GM12891 (cell line): Measurements from ENCODE around the gene LOXL3.

ENCODE experiments used
- POLR2A ChIP-seq: IDR thresholded peaks from 2 replicates; pipeline ENCODE4 v1.6.1; 2011; ENCODE audit warnings: low read depth, low read length, control low read depth
- POLR2AphosphoS5 ChIP-seq: IDR thresholded peaks from 2 replicates; pipeline ENCODE4 v1.6.1; 2011; ENCODE audit warnings: low read depth, low read length, control low read depth
- SPI1 ChIP-seq: IDR thresholded peaks from 2 replicates; pipeline ENCODE4 v1.6.1; 2011; ENCODE audit warnings: low read depth, low read length, control low read depth
- TAF1 ChIP-seq: IDR thresholded peaks from 2 replicates; pipeline ENCODE4 v1.6.1; 2011; ENCODE audit warnings: low read depth, low read length, control low read depth

GRCh38 chr2:74584088-74584645, 30.4 kb upstream of the LOXL3 start:
- TF ChIP-seq POLR2AphosphoS5 = no peak
- TF ChIP-seq POLR2A = no peak
- no peak for TF ChIP-seq SPI1
- TF ChIP-seq TAF1 = no peak
